ENCODE results near the gene MFN2.
A peak's percentile ranks its signal among the peaks of the same experiment; 100 is the strongest.

MFN2 gene

DNA sequence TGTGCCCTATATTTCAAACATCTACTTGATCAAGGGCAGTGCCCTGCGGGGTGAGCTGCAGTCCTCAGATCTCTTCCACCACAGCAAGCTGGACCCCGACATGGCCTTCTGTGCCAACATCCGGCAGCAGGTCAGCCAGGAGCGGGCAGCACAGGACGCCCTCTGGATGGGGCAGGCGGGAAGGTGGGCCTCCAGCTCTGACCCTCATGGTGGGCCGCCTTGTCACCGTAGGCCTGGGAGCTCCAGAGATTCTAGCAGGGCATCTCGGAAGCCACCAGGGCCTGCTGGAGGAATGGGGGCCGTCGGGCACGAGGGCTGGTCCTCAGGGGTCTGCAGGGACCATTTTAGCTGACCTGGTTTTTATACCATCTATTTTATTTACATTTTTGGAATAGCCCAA is 15.6 kb upstream of the MFN2 start:
- TF ChIP-seq CTCF (IDR thresholded peaks at IDR 0.05; ENCODE audit: low read depth, low read length), result no peak
- H3K27ac ChIP-seq, result no peak overlapping the region
- no peaks in the 10 kb centered on the region for H3K27me3 ChIP-seq (ENCODE audit: insufficient read depth, low read depth, severe bottlenecking)
- no peak overlapping the region for H3K4me3 ChIP-seq (ENCODE audit: low read depth, low read length)
- no peaks in the 10 kb centered on the region for H3K9me3 ChIP-seq (ENCODE audit: severe bottlenecking)
- no peak for DNase-seq
- H3K36me3 ChIP-seq, result peaks cover 40% of the 10 kb centered on the region

- Histone ChIP-seq H3K36me3 (peaks cover 39% of the 10 kb centered on the region), H3K27me3 (ENCODE audit: insufficient read depth, low read depth, severe bottlenecking) (no peaks in the 10 kb centered on the region), H3K4me3 (ENCODE audit: low read depth, low read length) (no peak overlapping the region), H3K9me3 (ENCODE audit: severe bottlenecking) (no peaks in the 10 kb centered on the region), H3K27ac (no peak overlapping the region)
- TF ChIP-seq CTCF (IDR thresholded peaks at IDR 0.05; ENCODE audit: low read depth, low read length), result peak; percentile 87
- peak; percentile 85 for DNase-seq
Measured at GRCh38 chr1:11967028-11967547, 13.2 kb upstream of the MFN2 start.

DNA sequence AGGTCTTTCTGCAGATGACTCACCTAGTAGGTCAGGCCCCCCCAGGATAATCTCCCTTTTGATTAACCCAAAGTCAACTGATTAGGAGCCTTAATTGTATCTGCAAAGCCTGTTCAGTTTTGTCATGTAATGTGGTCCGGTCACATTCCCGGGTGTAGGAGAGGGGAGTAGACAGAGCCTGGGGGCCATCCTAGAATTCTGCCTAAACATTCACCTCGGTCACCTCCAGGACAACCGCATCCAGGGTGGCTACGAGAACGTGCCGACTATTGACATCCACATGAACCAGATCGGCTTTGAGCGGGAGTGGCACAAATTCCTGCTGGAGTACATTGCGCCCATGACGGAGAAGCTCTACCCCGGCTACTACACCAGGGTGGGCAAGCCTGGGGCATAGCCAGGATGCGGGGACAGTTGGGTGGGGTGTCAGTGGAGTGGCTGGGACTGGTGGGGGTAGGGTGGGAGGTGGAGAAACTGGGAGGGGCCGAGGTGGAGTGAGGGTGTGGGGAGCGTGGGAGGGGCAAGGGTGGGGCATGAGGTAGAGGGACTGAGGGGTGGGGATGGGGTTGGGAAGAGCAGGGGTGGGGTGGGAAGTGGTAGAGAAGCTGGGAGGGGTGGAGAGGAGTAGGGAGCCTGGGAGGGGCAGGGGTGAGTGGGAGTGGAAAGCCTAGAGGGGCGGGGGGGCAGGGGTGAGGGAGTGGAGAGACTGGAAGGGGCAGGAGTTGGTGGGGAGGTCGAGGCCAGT is 9.6 kb upstream of the MFN2 start:
- H3K27me3 ChIP-seq (ENCODE audit: insufficient read depth, low read depth, severe bottlenecking), result no peaks in the 10 kb centered on the region
- no peaks in the 10 kb centered on the region for H3K9me3 ChIP-seq (ENCODE audit: severe bottlenecking)
- no peak for TF ChIP-seq CTCF (IDR thresholded peaks at IDR 0.05; ENCODE audit: low read depth, low read length)
- H3K36me3 ChIP-seq, result peaks cover 45% of the 10 kb centered on the region
- no peak for DNase-seq
- H3K27ac ChIP-seq, result no peak overlapping the region; the same call in 1 of the 2 replicates
- H3K4me3 ChIP-seq (ENCODE audit: low read depth, low read length), result no peak overlapping the region

GRCh38 chr1:11977625-11978024 is 2.6 kb upstream of the MFN2 start:
- no peak for TF ChIP-seq CTCF (IDR thresholded peaks at IDR 0.05; ENCODE audit: low read depth, low read length)
- peaks cover 34% of the 10 kb centered on the region for H3K36me3 ChIP-seq

GRCh38 chr1:11978301-11978700 is 1.9 kb upstream of the MFN2 start:
- DNase-seq, result no peak
- peaks cover 34% of the 10 kb centered on the region for H3K36me3 ChIP-seq
- TF ChIP-seq CTCF (IDR thresholded peaks at IDR 0.05; ENCODE audit: low read depth, low read length), result no peak
- no peak overlapping the region for H3K4me3 ChIP-seq (ENCODE audit: low read depth, low read length)
- H3K9me3 ChIP-seq (ENCODE audit: severe bottlenecking), result no peaks in the 10 kb centered on the region
- H3K27me3 ChIP-seq (ENCODE audit: insufficient read depth, low read depth, severe bottlenecking), result no peaks in the 10 kb centered on the region
- H3K27ac ChIP-seq, result no peak overlapping the region

More at GRCh38 chr1:11977625-11978024, 2.6 kb upstream of the MFN2 start:
- no peak overlapping the region for H3K27ac ChIP-seq
- H3K4me3 ChIP-seq (ENCODE audit: low read depth, low read length), result no peak overlapping the region
- H3K9me3 ChIP-seq (ENCODE audit: severe bottlenecking), result no peaks in the 10 kb centered on the region
- DNase-seq, result no peak
- H3K27me3 ChIP-seq (ENCODE audit: insufficient read depth, low read depth, severe bottlenecking), result no peaks in the 10 kb centered on the region

Data from WERI-Rb-1 (cell line).